HS-27A (cell line): ENCODE data around the gene AKAP8.
"Not testable (repeated sequence)": the region's sequence is repeated elsewhere in the genome, so short reads cannot be mapped to it uniquely, and the experiment has no call there.

ENCODE experiments used
- DNase-seq: peaks from one replicate; pipeline ENCODE4 v3.0.0-alpha.2; 2012; ENCODE audit warnings: low read depth, missing footprints

The AKAP8 gene

DNA sequence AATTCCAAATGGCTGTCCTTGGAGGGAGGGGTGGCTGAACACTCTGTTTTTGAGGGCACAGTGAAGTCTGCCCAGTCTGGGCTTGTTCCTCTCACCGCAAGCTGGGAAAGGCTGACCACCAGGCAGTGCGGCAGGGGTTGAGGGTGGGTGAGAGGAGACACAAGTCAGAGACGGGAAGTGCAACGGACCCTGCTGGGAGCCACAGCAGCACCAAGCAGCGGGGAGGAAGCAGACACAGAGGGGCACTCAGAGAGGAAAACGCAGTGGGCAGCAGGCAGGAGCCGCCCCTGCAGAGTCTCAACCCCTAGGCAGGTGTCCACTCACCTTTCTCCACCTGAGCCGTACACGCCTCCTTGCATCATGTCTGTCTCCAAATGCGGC is 23.6 kb upstream of the AKAP8 start:
- DNase-seq = no peak

DNA sequence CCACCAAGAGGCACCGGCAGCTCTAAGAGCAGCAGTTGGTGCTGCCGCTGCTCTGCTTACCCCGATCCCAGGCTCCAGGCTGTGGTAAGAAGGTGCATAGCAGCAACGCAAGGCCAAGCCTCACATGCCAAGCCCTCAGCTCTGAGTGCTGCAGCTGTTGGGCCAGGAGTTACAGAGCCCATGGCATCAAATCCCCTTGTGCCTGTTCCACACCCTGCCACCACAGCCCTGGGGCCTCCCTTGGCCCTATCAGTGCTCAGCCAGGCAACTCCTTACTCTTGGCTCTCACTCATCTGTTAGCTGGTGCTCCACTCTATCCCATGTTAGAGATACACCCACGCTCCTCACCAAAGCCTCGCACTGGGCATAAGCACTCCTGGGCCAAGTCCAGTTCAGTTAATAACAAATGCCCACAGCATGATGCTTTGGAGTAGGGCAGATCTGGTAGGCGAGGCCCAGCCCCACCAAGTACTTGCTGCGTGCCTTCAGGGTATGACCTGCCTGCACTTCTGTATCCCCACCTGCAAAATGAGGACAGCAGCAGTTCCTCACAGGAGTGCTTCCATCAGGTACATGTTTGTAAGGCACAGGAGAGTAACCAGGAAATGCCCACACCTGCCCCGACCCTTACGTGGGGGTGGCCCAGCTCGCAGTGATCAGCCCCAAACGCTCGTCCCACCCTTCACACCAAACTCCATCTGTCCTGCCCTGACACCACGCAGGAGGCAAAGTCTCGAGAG is 23.0 kb upstream of the AKAP8 start:
- DNase-seq = no peak

DNA sequence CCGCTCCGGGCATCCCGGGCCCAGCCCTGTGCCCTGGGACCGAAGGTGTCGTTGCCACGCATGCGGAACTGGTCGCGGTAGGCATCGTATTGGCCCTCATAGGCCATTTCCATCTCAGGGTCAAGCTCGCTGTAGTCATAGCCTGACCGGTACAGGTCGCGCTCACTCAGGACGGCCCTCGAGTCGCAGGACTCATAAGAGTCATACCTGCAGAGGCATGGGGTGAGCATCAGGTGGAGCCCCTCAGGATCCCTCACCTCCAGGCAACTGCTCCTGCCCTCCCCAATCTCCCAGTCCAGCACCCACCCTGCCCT is 21.8 kb upstream of the AKAP8 start:
- no peak for DNase-seq

- no peak for DNase-seq
Observed at GRCh38 chr19:15400521-15401396, 21.2 kb upstream of the AKAP8 start.

DNA sequence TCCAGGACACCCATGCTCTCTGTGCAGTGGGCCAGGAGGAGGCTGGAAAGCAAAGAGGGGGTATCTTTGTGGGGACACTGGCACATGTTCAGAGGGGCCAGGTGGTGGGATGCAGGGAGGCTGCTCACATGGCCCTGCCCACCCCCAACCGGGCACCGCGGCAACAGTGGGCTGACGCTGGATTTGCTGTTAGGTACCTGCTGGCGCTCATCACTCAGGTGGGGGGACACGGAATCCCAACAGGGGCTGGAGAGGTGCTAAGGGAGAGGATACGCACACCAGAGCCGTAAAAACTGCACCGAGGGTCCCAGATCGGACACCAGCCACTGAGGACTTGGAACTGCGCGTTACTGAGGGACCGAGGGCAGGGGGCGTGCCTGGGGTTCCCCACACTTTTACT is 20.0 kb upstream of the AKAP8 start:
- no peak for DNase-seq

GRCh38 chr19:15399234-15399515 is 19.6 kb upstream of the AKAP8 start:
- no peak for DNase-seq

- DNase-seq = no peak
Observed at GRCh38 chr19:15398501-15399233, 19.1 kb upstream of the AKAP8 start.

- no peak for DNase-seq
Observed at GRCh38 chr19:15397782-15398181, 18.2 kb upstream of the AKAP8 start.

GRCh38 chr19:15397236-15397635 is 17.6 kb upstream of the AKAP8 start:
- no peak for DNase-seq

DNA sequence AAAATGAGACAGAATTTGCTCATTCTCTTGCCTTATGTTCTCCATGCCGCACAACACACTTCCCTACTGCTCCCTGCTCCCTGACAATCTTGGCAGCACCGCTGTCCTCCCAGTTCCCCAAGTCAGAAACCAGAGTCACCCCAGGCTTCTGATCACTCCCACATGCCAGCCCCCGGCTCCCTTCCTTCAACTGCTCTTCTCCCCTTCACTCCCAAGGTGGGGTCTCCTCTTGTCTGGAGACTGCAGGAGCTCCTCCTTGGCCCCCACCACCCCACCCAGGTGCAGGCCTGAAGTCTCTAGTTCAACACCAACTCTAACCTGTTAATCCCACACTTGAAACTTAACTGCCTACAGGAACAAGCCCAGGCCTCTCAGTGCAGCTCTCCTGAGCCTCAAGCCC is 16.8 kb upstream of the AKAP8 start:
- DNase-seq = no peak

GRCh38 chr19:15395251-15395650 is 15.7 kb upstream of the AKAP8 start:
- not testable (repeated sequence) for DNase-seq

GRCh38 chr19:15394426-15394825 is 14.8 kb upstream of the AKAP8 start:
- no peak for DNase-seq

DNA sequence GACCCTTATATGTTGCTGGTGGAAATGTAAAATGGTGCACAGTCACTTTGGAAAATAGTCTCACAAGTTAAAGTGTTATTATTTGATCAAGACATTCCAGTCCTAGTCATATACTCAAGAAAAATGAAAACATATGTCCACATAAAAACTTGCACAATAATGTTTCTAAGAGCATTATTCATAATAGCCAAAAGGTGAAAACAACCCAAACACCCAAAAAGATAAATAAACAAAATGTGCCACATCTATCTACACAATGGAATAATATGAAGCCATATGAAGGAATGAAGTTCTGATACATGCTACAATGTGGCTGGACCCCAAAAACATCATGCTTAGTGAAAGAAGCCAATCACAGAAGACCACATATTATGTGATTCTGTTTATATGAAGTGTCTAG is 14.4 kb upstream of the AKAP8 start:
- DNase-seq = no peak

GRCh38 chr19:15390814-15391213 is 11.2 kb upstream of the AKAP8 start:
- DNase-seq = no peak

DNA sequence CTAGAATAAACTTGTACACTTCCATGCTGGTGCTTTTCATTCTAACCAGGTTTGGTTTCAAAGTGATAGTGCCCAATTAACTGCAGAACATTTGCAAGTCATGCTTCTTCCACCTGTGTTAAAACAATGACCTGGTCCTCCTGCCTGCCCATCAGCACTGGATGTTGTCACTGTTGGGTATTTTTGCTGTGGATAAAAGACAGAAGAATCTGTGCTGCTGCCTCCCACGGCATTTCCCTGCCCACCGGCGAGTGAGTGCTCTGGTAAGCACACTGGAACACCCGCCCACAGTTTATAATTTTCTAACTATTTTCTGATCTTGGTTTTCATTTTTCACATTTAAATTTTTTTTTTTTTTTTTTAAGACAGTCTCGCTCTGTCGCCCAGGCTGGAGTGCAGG is 2.3 kb upstream of the AKAP8 start:
- DNase-seq = no peak

- DNase-seq = no peak
Observed at GRCh38 chr19:15381429-15381828, 1.8 kb upstream of the AKAP8 start.

DNA sequence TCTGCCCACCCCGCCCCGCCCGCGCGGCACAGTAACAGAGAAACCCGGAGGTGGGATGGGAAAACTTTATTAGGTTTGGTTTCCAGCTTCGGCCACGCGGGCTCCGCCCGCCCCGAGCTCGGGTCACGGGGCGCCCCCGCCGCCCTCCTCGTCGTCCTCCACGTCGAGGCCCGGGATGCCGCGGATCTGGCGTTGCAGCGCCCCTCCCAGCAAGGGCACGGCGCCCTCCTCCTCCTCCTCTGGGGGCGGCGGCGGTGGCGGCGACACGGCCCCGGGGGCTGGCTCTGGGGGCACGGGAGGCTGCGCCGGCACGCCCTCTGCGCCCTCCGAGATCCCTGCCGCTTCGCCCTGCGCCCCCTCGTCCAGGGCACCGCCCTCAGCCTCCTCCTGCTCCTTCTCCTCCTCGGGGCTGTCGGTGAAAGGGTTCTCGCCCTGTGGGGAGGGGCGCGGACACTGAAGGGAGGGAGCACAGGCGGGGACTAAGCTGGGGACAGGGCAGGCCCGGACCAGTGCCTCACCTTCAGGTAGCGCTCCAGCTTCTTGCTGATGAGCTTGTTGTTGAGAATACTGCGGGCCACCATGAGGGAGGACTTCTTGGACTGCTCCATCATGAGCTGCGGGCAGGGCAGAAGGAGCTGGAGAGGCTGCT is 536 bp upstream of the AKAP8 start:
- no peak for DNase-seq

DNA sequence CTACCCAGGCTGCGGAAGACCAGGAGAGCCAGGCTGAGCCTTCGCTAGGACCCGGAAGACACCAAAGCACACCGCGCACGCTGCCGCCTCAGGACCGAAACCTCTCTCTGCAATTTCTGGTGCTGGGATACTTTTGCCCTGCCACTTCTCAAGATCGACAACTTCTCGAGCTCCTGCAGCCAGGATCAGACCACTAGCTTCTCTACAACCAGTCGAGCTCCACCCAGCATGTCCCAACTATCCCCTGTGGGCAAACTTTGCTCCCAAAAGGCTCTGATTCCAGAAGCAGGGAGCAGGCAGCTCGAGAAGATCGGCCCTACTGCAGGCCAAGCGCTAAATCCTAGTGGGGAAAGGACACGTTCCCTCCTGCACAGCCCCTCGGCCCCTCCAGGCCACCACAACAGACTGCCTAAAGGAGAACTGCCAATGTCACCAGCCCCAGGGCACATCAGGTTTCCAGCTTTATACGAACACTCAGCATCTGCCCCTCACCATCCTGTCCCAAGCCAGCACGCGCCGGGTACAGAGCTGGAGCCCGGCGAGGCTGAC is 979 bp downstream of the AKAP8 start:
- DNase-seq = peak; percentile 17

DNA sequence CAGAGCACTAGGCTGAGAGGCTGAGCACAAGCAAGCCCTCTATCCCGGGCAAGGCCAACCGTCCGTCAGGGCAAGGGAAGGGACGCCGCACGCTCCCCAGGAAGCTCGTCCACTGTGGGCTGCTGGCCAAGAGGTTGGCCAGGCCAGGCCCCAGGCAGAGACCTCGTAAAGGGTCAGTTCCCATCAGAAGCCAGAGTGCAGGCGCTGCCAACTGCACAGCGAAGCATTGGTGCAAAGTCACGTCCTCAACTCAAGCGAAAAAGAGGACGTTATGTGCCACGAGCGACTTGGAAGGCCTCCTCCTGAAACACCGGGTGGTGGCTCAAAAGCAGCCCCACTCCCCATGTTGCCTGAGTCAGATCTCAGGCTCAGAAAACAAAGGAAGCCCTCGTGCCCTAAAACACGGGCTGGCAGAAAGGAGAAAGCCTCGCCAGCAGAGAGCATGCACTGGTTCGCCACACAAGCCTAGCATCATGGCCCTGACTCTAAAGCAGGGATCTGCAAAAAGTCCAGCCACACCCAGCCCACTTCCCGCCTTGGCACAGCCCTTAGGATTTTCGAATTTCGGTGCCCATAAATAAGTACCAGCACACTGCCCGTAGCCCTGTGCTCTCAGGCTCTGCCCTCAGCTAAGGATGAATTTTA is 4.7 kb downstream of the AKAP8 start:
- no peak for DNase-seq

DNA sequence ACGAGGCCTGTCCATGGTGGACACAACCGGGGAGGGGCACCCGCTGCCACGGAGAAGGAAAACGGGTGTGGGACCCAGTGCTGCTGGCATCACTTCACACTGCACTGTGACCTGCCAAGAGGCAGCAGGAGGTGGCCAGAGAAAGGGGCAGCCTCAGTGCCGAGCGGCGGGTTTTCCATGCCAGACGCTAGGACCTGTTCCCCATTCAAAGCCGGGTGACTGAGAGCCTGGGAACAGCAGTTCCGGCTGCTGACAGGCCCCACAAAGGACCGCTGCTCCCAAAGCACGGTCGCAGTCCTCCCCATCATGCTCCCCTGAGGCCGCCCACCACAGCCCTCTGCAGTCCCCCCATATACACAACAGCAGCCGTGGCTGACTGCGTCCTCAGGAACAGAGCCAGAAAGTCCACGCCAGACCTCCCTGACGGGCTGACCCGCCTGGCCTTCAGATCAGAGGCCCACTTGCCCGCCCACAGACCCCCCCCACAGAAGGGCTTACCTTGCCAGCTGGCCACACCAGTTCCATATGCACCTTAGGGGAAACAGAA is 5.4 kb downstream of the AKAP8 start:
- DNase-seq = no peak

DNA sequence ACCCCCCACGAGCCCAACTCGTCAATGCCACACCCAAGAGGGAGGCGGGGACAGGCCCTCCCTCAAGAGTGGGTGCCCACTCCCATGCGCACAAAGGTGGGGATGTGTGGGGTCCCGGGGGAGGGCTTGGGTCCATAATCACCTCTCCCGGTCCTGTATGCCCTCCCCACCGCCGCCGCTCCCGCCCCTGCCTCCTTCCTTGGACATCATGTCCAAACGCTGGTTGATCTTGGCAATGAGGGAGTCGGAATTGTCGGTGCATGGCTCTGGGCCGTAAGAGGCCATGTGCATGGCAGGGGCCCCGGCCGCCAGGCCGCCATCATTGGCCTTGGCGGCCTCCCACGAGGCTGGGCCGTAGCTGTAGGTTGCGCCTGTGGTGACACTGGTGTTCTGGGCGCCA is 5.9 kb downstream of the AKAP8 start:
- no peak for DNase-seq

DNA sequence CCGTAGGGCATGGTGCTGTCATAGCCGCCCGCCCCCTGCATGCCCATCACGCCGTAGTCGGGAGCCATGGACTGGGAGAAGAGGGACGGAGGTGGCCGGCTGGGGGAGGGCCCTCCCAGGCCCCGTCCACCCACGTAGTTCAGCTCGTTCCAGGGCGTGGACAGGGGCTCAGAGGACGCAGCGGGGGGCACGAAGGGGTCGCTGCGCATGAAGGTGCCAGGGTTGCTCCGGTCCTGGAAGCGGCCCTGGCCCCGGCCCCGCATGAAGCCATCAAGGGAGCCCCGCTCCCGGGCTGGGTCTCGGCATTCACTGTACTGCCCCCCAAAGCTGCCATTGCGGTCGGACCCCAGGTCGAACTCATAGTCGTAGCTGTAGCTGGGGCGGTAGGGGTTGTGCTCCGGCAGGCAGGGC is 6.7 kb downstream of the AKAP8 start:
- no peak for DNase-seq
